ENCODE measurements around the gene ACTMAP. TPM values are rescaled to one million over a fixed set of nuclear protein-coding genes. Genes with fewer than 3 reads are reported as not detected.

Gene ACTMAP
- total RNA-seq, 1 experiment from 2014 or later: 16.8 TPM

DNA sequence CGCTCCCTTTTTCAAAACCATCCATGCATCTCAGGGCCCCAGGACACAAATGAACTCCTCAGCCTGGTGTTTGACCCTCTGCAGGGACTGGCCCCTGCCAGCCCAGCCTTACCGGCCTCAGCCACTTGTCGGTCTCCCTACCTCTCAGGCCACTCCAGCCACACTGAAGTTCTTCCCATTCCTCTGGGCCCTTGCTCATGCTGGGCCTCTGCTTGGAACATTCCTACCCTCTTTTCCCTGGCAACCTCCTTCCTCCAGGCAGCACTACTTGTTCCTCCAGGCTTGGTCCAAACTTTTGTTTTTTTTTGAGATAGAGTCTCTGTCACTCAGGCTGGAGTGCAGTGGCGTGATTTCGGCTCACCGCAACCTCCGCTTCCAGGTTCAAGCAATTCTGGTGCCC, 41.1 kb upstream of the ACTMAP start:
- Histone ChIP-seq H3K9ac (ENCODE audit: low read length) (no peak overlapping the region), H3K4me2 (ENCODE audit: low read length) (no peak overlapping the region), H3K27ac (ENCODE audit: low read depth, low read length) (no peak overlapping the region), H4K20me1 (ENCODE audit: insufficient read depth) (no peaks in the 10 kb centered on the region), H3K4me3 (replicated peaks in 1 of 2; ENCODE audit: low read depth in 1 of 2, low read length in 2 of 2) (no peak overlapping the region), H3K9me3 (ENCODE audit: control insufficient read depth in 1 of 2, insufficient read depth in 1 of 2, low read depth in 1 of 2, low read length in 2 of 2) (no peaks in the 10 kb centered on the region), H3K79me2 (ENCODE audit: insufficient read depth, low read length) (no peaks in the 10 kb centered on the region), H3K36me3 (ENCODE audit: control insufficient read depth in 1 of 2, insufficient read depth in 2 of 2, low read length in 2 of 2) (no peaks in the 10 kb centered on the region), H3K27me3 (ENCODE audit: insufficient read depth, low read length) (no peaks in the 10 kb centered on the region), H3K9me2 (ENCODE audit: insufficient read depth) (no peaks in the 10 kb centered on the region), H2AFZ (ENCODE audit: low read depth, low read length, poor library complexity, severe bottlenecking) (no peak overlapping the region), H3K4me1 (ENCODE audit: control insufficient read depth in 1 of 2, insufficient read depth in 2 of 2, low read length in 2 of 2) (no peaks in the 10 kb centered on the region)
- POLR2A ChIA-PET: no interaction called here
- CTCF ChIA-PET: no interaction called here
- intact Hi-C loops (cut with micrococcal nuclease): no loop called here
- DNase-seq (ENCODE audit: low read depth, low spot score): no peak
- TF ChIP-seq SIN3A (IDR thresholded peaks at IDR 0.05; ENCODE audit: low read depth) (no peak), SRF (IDR thresholded peaks at IDR 0.05; ENCODE audit: low read depth) (no peak), RAD21 (IDR thresholded peaks at IDR 0.05; ENCODE audit: low read depth) (no peak), YY1 (IDR thresholded peaks at IDR 0.05; ENCODE audit: extremely low read depth, insufficient replicate concordance, low read depth, low read length) (no peak), CBX3 (IDR thresholded peaks at IDR 0.05; ENCODE audit: low read depth) (no peak), FOSL1 (IDR thresholded peaks at IDR 0.05; ENCODE audit: low read depth) (no peak)
- TF ChIP-seq, protein P1, sequence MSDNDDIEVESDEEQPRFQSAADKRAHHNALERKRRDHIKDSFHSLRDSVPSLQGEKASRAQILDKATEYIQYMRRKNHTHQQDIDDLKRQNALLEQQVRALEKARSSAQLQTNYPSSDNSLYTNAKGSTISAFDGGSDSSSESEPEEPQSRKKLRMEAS (IDR thresholded peaks at IDR 0.05): no peak
- ATAC-seq: no peak
- BruUV-seq (replicated peaks): no TSS peak
- RAD21 ChIA-PET (ENCODE audit: low non-redundant PET in 1 of 2, low total read pairs in 2 of 2, uncharacterized antibody in 2 of 2, unreplicated experiment in 2 of 2): no interaction called here

- ATAC-seq: no peak
- CTCF ChIA-PET: no interaction called here
- BruUV-seq (replicated peaks): no TSS peak
These were observed 36.1 kb upstream of the ACTMAP start for GRCh38 chr19:40786060-40787037.

More at GRCh38 chr19:40786060-40787037, 36.1 kb upstream of the ACTMAP start:
- H2AFZ ChIP-seq (ENCODE audit: low read depth, low read length, poor library complexity, severe bottlenecking): no peak overlapping the region
- intact Hi-C loops (cut with micrococcal nuclease): no loop called here
- no peaks in the 10 kb centered on the region for H3K36me3 ChIP-seq (ENCODE audit: control insufficient read depth in 1 of 2, insufficient read depth in 2 of 2, low read length in 2 of 2)
- H3K4me1 ChIP-seq (ENCODE audit: control insufficient read depth in 1 of 2, insufficient read depth in 2 of 2, low read length in 2 of 2): no peaks in the 10 kb centered on the region
- ChIA-PET POLR2A (no interaction called here), RAD21 (ENCODE audit: low non-redundant PET in 1 of 2, low total read pairs in 2 of 2, uncharacterized antibody in 2 of 2, unreplicated experiment in 2 of 2) (no interaction called here)
- no peak overlapping the region for H3K9ac ChIP-seq (ENCODE audit: low read length)
- H3K4me3 ChIP-seq (replicated peaks in 1 of 2; ENCODE audit: low read depth in 1 of 2, low read length in 2 of 2): no peak overlapping the region
- no peak for DNase-seq (ENCODE audit: low read depth, low spot score)
- H3K4me2 ChIP-seq (ENCODE audit: low read length): no peak overlapping the region
- no peaks in the 10 kb centered on the region for H3K27me3 ChIP-seq (ENCODE audit: insufficient read depth, low read length)
- H3K9me2 ChIP-seq (ENCODE audit: insufficient read depth): no peaks in the 10 kb centered on the region
- TF ChIP-seq ZFX (IDR thresholded peaks at IDR 0.05) (no peak), CTCF (IDR thresholded peaks at IDR 0.05 in 2 of 3, conservative IDR thresholded peaks at IDR 0.05 in 1 of 3; ENCODE audit: borderline replicate concordance in 1 of 3, insufficient read depth in 1 of 3, low read depth in 2 of 3, low read length in 2 of 3) (no peak), POLR2A (IDR thresholded peaks at IDR 0.05; ENCODE audit: borderline replicate concordance, extremely low read depth, insufficient read depth, insufficient read length) (no peak), EZH2phosphoT487 (IDR thresholded peaks at IDR 0.05; ENCODE audit: borderline replicate concordance) (no peak), SP1 (IDR thresholded peaks at IDR 0.05; ENCODE audit: low read depth) (no peak), SIN3A (IDR thresholded peaks at IDR 0.05; ENCODE audit: low read depth) (no peak), CBX3 (IDR thresholded peaks at IDR 0.05; ENCODE audit: low read depth) (no peak), CEBPB (IDR thresholded peaks at IDR 0.05; ENCODE audit: low read depth) (no peak), SRF (IDR thresholded peaks at IDR 0.05; ENCODE audit: low read depth) (no peak), EZH2 (IDR thresholded peaks at IDR 0.05) (no peak)
- H3K9me3 ChIP-seq (ENCODE audit: control insufficient read depth in 1 of 2, insufficient read depth in 1 of 2, low read depth in 1 of 2, low read length in 2 of 2): no peaks in the 10 kb centered on the region
- H3K79me2 ChIP-seq (ENCODE audit: insufficient read depth, low read length): no peaks in the 10 kb centered on the region
- H4K20me1 ChIP-seq (ENCODE audit: insufficient read depth): no peaks in the 10 kb centered on the region
- no peak overlapping the region for H3K27ac ChIP-seq (ENCODE audit: low read depth, low read length)
